ENCODE results near the gene FAM228B. TPM values are rescaled to one million over a fixed set of nuclear protein-coding genes. Genes with fewer than 3 reads are reported as not detected.

Gene FAM228B
- total and polyA plus RNA-seq, 9 of the 15 experiments (the other 6 are each of a cell fraction or from before 2014, with no cell fraction given), result 1.1 to 3.7 (median 2.6) TPM

DNA sequence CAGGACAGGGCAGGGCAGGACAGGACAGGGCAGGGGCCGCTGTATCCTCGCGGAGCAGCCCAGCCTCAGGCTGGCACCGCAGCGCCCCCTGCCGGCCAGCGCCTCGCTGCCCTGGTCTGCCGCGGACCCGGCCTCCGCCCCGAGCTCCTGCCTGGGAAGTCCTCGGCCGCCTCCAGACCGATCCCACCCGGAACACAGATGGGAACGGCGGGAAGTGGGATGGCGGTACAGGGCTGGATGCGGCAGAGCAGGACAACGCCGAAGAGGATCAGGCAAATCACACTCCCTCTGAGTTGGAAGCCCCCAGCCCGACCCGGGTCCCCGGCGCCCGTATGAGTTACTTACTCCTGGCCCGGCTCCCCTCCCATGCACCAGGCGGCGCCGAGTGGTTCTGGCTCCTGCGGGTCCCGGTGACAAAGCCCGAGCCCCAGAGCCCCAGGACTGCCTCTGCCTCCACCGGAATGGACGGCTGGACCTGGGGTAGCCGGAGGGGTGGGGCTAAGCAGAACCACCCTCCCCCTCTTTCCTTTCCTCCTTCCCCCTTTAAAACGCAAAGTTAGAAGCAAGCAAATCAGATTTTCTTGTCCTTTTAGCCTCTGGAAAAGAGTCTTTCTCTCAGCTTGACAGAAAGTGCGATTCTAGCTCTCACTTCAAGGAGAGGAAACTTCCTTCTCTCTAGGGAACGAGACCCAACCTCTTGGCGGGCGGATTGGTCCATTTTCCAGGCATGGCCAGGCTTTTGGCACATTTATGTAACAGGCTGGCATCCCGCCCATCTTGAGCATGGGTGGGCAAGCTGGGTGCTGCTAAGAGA lies 38.7 kb upstream of the FAM228B start, which contains the start of gene TP53I3 (continued):
- TF ChIP-seq CREB3 (tag; conservative IDR thresholded peaks at IDR 0.05; ENCODE audit: low read depth), result no peak
- no peak for TF ChIP-seq KAT8 (IDR thresholded peaks at IDR 0.05; ENCODE audit: low read depth)
- no peak for TF ChIP-seq RUNX1 (IDR thresholded peaks at IDR 0.05; ENCODE audit: low read depth)
- peak; percentile 65 for TF ChIP-seq L3MBTL2 (IDR thresholded peaks at IDR 0.05)
- no peak for TF ChIP-seq ZNF347 (CRISPR knock-in tag; IDR thresholded peaks at IDR 0.05; ENCODE audit: low read depth)
- peak; percentile 85 for TF ChIP-seq REST (IDR thresholded peaks at IDR 0.05; ENCODE audit: borderline replicate concordance)
- TF ChIP-seq REST (CRISPR knock-in tag; IDR thresholded peaks at IDR 0.05; ENCODE audit: low read depth), result peak; percentile 85; the same call in 1 of the 2 replicates
- TF ChIP-seq HDAC3 (IDR thresholded peaks at IDR 0.05; ENCODE audit: borderline replicate concordance, partially characterized antibody), result no peak
- TF ChIP-seq, protein P1, sequence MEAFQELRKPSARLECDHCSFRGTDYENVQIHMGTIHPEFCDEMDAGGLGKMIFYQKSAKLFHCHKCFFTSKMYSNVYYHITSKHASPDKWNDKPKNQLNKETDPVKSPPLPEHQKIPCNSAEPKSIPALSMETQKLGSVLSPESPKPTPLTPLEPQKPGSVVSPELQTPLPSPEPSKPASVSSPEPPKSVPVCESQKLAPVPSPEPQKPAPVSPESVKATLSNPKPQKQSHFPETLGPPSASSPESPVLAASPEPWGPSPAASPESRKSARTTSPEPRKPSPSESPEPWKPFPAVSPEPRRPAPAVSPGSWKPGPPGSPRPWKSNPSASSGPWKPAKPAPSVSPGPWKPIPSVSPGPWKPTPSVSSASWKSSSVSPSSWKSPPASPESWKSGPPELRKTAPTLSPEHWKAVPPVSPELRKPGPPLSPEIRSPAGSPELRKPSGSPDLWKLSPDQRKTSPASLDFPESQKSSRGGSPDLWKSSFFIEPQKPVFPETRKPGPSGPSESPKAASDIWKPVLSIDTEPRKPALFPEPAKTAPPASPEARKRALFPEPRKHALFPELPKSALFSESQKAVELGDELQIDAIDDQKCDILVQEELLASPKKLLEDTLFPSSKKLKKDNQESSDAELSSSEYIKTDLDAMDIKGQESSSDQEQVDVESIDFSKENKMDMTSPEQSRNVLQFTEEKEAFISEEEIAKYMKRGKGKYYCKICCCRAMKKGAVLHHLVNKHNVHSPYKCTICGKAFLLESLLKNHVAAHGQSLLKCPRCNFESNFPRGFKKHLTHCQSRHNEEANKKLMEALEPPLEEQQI (IDR thresholded peaks at IDR 0.05), result peak; percentile 86
- no peak; the same call in 1 of the 2 replicates for TF ChIP-seq XRCC5 (IDR thresholded peaks at IDR 0.05; ENCODE audit: low read depth, low read length)
- TF ChIP-seq NR2F6 (CRISPR knock-in tag; IDR thresholded peaks at IDR 0.05), result no peak
- TF ChIP-seq, protein P2, sequence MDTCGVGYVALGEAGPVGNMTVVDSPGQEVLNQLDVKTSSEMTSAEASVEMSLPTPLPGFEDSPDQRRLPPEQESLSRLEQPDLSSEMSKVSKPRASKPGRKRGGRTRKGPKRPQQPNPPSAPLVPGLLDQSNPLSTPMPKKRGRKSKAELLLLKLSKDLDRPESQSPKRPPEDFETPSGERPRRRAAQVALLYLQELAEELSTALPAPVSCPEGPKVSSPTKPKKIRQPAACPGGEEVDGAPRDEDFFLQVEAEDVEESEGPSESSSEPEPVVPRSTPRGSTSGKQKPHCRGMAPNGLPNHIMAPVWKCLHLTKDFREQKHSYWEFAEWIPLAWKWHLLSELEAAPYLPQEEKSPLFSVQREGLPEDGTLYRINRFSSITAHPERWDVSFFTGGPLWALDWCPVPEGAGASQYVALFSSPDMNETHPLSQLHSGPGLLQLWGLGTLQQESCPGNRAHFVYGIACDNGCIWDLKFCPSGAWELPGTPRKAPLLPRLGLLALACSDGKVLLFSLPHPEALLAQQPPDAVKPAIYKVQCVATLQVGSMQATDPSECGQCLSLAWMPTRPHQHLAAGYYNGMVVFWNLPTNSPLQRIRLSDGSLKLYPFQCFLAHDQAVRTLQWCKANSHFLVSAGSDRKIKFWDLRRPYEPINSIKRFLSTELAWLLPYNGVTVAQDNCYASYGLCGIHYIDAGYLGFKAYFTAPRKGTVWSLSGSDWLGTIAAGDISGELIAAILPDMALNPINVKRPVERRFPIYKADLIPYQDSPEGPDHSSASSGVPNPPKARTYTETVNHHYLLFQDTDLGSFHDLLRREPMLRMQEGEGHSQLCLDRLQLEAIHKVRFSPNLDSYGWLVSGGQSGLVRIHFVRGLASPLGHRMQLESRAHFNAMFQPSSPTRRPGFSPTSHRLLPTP (IDR thresholded peaks at IDR 0.05; ENCODE audit: borderline replicate concordance, extremely low read depth, insufficient read length), result no peak
